GM21723 (cell line): ENCODE data around the gene TBC1D1.
A peak's percentile ranks its signal among the peaks of the same experiment; 100 is the strongest.
"Not testable (repeated sequence)": the region's sequence is repeated elsewhere in the genome, so short reads cannot be mapped to it uniquely, and the experiment has no call there.

Experiments
- ATAC-seq: cut with Tn5 transposase; IDR thresholded peaks from one replicate; pipeline ENCODE4 v1.9.1; 2021; ENCODE audit warnings: mild to moderate bottlenecking, moderate library complexity; ENCODE audit not compliant: unreplicated experiment

TBC1D1 gene

GRCh38 chr4:37960098-37960497 lies 69.2 kb downstream of the TBC1D1 start, which contains the start of gene PTTG2:
Gene PTTG2 (plus strand): TSS chr4:37960398. CDS start chr4:37960435, 37 bp downstream.
- ATAC-seq, result no peak

- no peak for ATAC-seq
Measured at GRCh38 chr4:37960679-37961450, 70.0 kb downstream of the TBC1D1 start.

GRCh38 chr4:37964734-37965457 lies 74.0 kb downstream of the TBC1D1 start:
- ATAC-seq, result peak; percentile 78

GRCh38 chr4:37966044-37966443 lies 75.2 kb downstream of the TBC1D1 start:
- ATAC-seq, result no peak

- ATAC-seq, result no peak
Measured at GRCh38 chr4:37967736-37968135, 76.9 kb downstream of the TBC1D1 start.

GRCh38 chr4:37968747-37969146 lies 77.9 kb downstream of the TBC1D1 start:
- ATAC-seq, result no peak

GRCh38 chr4:37970702-37971101 lies 79.8 kb downstream of the TBC1D1 start:
- ATAC-seq, result no peak

- no peak for ATAC-seq
Measured at GRCh38 chr4:37971202-37971601, 80.3 kb downstream of the TBC1D1 start.

- ATAC-seq, result no peak
Measured at GRCh38 chr4:37973441-37973840, 82.6 kb downstream of the TBC1D1 start.

- ATAC-seq, result not testable (repeated sequence)
Measured at GRCh38 chr4:37975321-37975822, 84.5 kb downstream of the TBC1D1 start.

GRCh38 chr4:37976507-37976906 lies 85.6 kb downstream of the TBC1D1 start:
- ATAC-seq, result no peak

GRCh38 chr4:37976991-37977470 lies 86.1 kb downstream of the TBC1D1 start:
- ATAC-seq, result peak; percentile 83

GRCh38 chr4:37977471-37978247 lies 86.8 kb downstream of the TBC1D1 start:
- peak; percentile 67 for ATAC-seq

GRCh38 chr4:37978248-37978924 lies 87.5 kb downstream of the TBC1D1 start:
- ATAC-seq, result peak; percentile 35

- no peak for ATAC-seq
Measured at GRCh38 chr4:37980246-37980645, 89.4 kb downstream of the TBC1D1 start.

GRCh38 chr4:37981425-37981824 lies 90.5 kb downstream of the TBC1D1 start:
- no peak for ATAC-seq

- ATAC-seq, result no peak
Measured at GRCh38 chr4:37981844-37982720, 91.2 kb downstream of the TBC1D1 start.

- no peak for ATAC-seq
Measured at GRCh38 chr4:37982736-37983135, 91.9 kb downstream of the TBC1D1 start.

- no peak for ATAC-seq
Measured at GRCh38 chr4:37983951-37984350, 93.1 kb downstream of the TBC1D1 start.
